Measurements from ENCODE around the gene BMP7. TPM values are rescaled to one million over a fixed set of nuclear protein-coding genes. Genes with fewer than 3 reads are reported as not detected.

The BMP7 gene
- total RNA-seq, 1 donor from 2014 or later = not detected

DNA sequence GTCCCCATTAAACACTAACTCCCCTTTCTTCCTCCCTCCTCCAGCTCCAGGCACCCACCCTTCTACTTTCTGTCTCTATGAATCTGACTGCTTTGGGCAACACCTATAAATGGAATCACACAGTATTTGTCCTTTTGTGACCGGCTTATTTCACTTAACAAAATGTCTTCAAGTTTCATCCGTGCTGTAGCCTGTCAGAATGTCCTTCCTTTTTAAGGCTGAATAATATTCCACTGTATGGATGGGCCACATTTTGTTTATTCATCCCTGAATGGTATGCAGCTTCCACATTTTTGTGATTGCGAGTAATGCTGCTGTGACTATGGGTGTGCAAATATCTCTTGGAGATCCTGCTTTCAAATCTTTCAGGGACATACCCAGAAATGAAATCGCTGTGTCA lies 28.4 kb downstream of the BMP7 start:
- H3K36me3 Mint-ChIP-seq (ENCODE audit: low read depth) = no peaks in the 10 kb centered on the region
- no peak overlapping the region for H3K4me3 Mint-ChIP-seq (ENCODE audit: low read depth)
- H3K27ac Mint-ChIP-seq = no peak overlapping the region
- no peak for DNase-seq (ENCODE audit: low spot score)
- intact Hi-C loops (cut with micrococcal nuclease) = no loop called here
- H3K27me3 Mint-ChIP-seq (ENCODE audit: low read depth) = peaks cover 19% of the 10 kb centered on the region
- no peaks in the 10 kb centered on the region for H3K4me1 Mint-ChIP-seq (ENCODE audit: low read depth)
- no peaks in the 10 kb centered on the region for H3K9me3 Mint-ChIP-seq

DNA sequence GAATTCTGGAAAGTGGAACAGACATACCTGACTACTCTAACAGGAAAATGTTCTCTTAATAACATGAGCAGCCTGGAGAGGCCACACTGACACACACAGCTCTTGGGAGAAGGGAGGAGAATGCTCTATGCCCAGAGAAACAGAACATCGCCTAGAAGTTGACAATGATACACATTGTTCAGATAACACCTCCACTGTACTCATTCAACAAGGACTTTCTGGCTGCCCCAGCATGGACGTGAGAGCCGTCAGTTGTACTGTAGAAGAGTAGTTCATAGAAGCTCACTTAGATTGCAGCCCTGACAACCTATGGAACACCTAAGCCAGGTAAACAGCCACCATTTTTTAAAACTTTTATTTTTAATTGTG lies 28.9 kb downstream of the BMP7 start:
- H3K27me3 Mint-ChIP-seq (ENCODE audit: low read depth) = peaks cover 19% of the 10 kb centered on the region

DNA sequence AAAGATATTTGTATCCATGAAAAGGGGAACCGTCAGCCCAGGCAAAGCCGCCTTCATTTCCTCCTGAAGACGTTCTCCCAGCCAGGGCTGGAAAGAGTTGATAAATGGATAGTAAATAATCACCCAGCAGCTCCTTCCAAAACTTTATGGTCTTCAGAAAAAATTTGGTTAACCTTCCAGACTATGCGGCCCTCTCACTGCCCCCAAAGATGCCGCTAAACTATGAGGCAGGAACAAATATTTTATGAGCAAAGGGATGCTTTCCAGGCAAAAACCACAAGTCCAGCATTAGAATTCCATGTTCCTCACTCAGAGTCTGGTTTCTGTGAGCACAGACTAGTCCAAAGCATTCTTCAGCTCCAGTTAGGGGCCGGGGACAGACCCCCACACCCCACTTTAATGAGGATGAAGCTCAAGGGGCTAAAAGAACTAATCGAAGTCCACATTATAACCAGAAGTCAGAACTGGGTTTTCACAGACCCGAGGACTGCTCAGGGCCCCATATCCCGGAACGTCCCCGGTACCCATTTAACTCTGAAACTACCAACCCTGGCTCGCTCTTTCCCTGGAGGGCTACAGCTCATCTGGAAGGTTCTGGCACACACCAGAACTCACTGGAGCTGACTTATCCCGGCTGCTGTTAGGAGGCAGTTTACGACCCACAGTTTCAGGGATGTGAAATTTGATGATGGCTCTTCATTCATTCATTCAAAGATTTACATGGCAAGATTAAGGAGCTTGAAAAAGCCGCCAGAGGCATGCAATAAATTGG lies 29.4 kb downstream of the BMP7 start:
- Mint-ChIP-seq H3K9me3 (no peaks in the 10 kb centered on the region), H3K27me3 (ENCODE audit: low read depth) (peaks cover 19% of the 10 kb centered on the region), H3K36me3 (ENCODE audit: low read depth) (no peaks in the 10 kb centered on the region), H3K4me1 (ENCODE audit: low read depth) (no peaks in the 10 kb centered on the region), H3K27ac (no peak overlapping the region), H3K4me3 (ENCODE audit: low read depth) (no peak overlapping the region)
- intact Hi-C loops (cut with micrococcal nuclease) = no loop called here
- no peak for DNase-seq (ENCODE audit: low spot score)

More for the DNA sequence above, 28.9 kb downstream of the BMP7 start:
- H3K36me3 Mint-ChIP-seq (ENCODE audit: low read depth) = no peaks in the 10 kb centered on the region
- H3K4me3 Mint-ChIP-seq (ENCODE audit: low read depth) = no peak overlapping the region
- DNase-seq (ENCODE audit: low spot score) = no peak
- H3K4me1 Mint-ChIP-seq (ENCODE audit: low read depth) = no peaks in the 10 kb centered on the region
- intact Hi-C loops (cut with micrococcal nuclease) = no loop called here
- no peaks in the 10 kb centered on the region for H3K9me3 Mint-ChIP-seq
- H3K27ac Mint-ChIP-seq = no peak overlapping the region

DNA sequence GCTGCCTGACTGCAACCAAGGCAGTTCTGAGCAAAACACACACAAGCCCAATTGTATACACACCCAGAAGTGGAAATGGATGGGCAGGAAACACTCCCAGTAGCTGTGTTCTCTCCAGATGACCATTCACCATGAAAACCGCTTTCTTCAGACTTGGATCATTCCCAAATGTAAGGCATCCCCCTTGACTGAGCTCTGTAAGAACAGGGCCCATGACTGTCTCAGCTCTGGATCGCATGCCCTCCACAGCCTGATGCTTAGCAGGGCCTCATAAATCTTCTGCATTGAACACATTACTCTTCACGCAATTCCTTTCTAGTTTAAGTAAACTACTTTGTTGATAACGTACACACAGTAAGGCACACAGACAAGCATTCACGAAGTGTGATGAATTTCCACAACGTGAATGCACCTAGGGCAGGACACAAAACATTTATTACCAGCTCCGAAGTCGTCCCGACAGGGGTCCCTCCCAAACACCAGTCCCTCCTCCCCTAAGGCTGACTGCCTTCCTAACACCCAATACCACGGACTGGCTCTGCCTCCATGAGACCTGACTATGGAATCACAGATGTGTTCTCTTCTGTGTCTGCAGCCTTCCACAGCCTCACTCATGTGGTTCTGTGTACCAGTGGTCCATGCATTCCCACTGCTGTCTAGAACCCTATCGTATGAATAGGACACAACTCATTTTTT lies 31.7 kb downstream of the BMP7 start:
- peaks cover 19% of the 10 kb centered on the region for H3K27me3 Mint-ChIP-seq (ENCODE audit: low read depth)
- no peaks in the 10 kb centered on the region for H3K4me1 Mint-ChIP-seq (ENCODE audit: low read depth)
- no peaks in the 10 kb centered on the region for H3K9me3 Mint-ChIP-seq
- no peak overlapping the region for H3K4me3 Mint-ChIP-seq (ENCODE audit: low read depth)
- no peak for DNase-seq (ENCODE audit: low spot score)
- no peak overlapping the region for H3K27ac Mint-ChIP-seq
- no peaks in the 10 kb centered on the region for H3K36me3 Mint-ChIP-seq (ENCODE audit: low read depth)
- intact Hi-C loops (cut with micrococcal nuclease) = no loop called here

DNA sequence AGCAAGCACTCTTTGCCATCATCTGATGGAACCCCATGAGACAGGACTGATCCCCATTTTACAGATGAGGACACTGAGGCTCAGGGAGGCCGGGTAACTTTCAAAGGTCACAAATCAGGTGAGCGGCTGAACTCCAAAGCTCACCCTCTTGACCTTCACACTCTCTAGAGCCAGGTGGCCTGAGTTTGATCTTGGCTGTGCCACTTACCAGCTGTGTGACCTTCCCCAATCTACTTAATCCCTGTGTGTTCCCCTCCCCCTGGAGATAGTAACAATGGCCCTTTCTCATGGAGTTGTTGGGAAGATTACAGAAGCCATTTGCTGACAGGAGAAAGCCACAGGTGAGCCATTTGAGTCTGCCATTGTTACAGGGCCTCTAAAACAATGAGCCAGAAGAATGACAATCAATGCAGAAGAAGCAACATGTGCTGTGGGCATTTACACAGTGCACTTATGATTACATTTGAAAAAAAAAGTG lies 34.5 kb downstream of the BMP7 start:
- H3K27me3 Mint-ChIP-seq (ENCODE audit: low read depth) = peaks cover 15% of the 10 kb centered on the region
- intact Hi-C loops (cut with micrococcal nuclease) = no loop called here

DNA sequence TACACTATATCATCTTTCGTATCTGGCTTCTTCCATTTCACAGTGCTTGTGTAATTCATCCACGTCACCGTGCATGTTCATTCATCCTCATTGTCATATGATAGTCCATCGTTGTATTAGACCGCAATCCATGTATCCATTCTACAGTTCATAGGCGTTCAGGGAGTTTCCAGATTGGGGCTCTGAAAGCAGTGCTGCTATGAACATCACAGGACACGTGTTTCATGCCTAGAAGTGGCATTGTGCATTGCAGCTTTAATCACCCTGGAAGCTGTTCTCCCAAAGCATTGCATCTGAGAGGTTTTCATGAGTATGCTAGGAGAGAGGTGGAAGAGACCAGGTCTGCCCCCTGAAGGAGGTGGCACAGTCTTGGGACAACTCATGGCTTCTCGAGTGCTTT lies 35.3 kb downstream of the BMP7 start:
- Mint-ChIP-seq H3K27ac (no peak overlapping the region), H3K9me3 (no peaks in the 10 kb centered on the region), H3K4me1 (ENCODE audit: low read depth) (no peaks in the 10 kb centered on the region), H3K27me3 (ENCODE audit: low read depth) (peaks cover 13% of the 10 kb centered on the region), H3K4me3 (ENCODE audit: low read depth) (no peak overlapping the region), H3K36me3 (ENCODE audit: low read depth) (no peaks in the 10 kb centered on the region)
- no peak for DNase-seq (ENCODE audit: low spot score)
- intact Hi-C loops (cut with micrococcal nuclease) = no loop called here

More for the DNA sequence above, 34.5 kb downstream of the BMP7 start:
- Mint-ChIP-seq H3K27ac (no peak overlapping the region), H3K9me3 (no peaks in the 10 kb centered on the region), H3K4me3 (ENCODE audit: low read depth) (no peak overlapping the region), H3K36me3 (ENCODE audit: low read depth) (no peaks in the 10 kb centered on the region), H3K4me1 (ENCODE audit: low read depth) (no peaks in the 10 kb centered on the region)
- no peak for DNase-seq (ENCODE audit: low spot score)

DNA sequence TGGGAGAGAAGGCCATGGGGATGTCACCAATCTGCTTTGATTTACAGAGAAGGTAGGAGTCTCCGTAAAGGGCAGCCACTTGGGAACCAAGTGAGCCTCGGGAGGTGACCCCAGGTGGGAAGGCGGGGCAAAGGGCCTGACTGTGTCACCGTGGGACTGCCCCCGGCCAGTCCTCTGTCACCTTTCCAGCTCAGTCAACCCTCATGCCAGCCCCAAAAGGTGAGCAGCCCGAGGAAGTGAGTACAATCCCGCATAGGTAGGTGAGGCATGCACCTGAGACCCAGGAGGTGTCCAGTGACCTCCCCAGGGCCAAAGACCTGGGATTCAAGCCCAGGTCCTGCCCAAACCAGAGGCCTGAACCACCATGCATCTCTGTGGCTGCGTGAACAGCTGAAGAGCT lies 36.2 kb downstream of the BMP7 start:
- intact Hi-C loops (cut with micrococcal nuclease) = no loop called here
- Mint-ChIP-seq H3K27ac (no peak overlapping the region), H3K27me3 (ENCODE audit: low read depth) (peaks cover 5% of the 10 kb centered on the region), H3K36me3 (ENCODE audit: low read depth) (no peaks in the 10 kb centered on the region), H3K4me3 (ENCODE audit: low read depth) (no peak overlapping the region), H3K9me3 (no peaks in the 10 kb centered on the region), H3K4me1 (ENCODE audit: low read depth) (no peaks in the 10 kb centered on the region)
- no peak for DNase-seq (ENCODE audit: low spot score)

DNA sequence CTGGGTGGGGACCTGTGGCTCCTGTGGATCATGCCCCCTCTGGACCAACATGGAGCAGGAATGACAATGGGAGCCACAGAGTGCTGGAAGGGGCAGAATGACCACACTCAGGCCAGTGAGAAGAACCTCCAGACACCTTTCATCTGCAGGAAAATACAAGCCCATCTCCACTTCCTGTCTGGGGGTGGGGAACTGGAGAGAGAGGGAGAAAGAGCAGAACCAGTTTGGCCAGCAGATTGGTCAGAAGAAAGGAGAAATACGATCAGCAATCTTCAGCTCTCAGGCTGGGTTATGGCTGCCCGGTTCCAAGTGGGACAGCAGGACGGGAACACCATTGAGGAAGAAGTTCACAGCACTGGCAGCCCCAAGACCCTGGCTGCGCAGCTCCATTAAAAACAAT lies 37.0 kb downstream of the BMP7 start:
- intact Hi-C loops (cut with micrococcal nuclease) = no loop called here
- H3K27ac Mint-ChIP-seq = no peak overlapping the region

DNA sequence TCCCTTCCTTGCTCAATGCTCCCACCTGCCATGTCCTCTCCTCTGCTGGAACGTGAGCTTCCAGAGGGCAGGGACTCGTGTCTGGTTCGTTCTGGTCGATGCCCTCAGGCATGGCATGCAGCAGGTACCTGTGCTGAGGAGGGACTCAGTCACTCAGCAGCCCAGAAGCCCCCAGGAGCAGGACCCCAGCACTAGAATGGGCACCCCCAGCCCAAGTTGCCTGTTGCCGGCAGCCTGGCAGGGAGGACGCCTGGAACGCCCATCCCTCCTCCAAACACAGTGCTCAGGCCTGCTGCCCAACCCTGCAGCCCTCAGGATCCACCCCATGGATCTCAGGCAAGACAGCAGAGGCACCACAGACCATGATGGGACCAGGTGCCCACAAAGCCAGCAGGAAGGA lies 40.6 kb downstream of the BMP7 start:
- no peaks in the 10 kb centered on the region for H3K4me1 Mint-ChIP-seq (ENCODE audit: low read depth)
- intact Hi-C loops (cut with micrococcal nuclease) = no loop called here
- no peaks in the 10 kb centered on the region for H3K9me3 Mint-ChIP-seq
- DNase-seq (ENCODE audit: low spot score) = no peak
- no peak overlapping the region for H3K4me3 Mint-ChIP-seq (ENCODE audit: low read depth)
- no peaks in the 10 kb centered on the region for H3K27me3 Mint-ChIP-seq (ENCODE audit: low read depth)
- no peak overlapping the region for H3K27ac Mint-ChIP-seq
- no peaks in the 10 kb centered on the region for H3K36me3 Mint-ChIP-seq (ENCODE audit: low read depth)

More for the DNA sequence above, 37.0 kb downstream of the BMP7 start:
- DNase-seq (ENCODE audit: low spot score) = no peak
- Mint-ChIP-seq H3K27me3 (ENCODE audit: low read depth) (no peaks in the 10 kb centered on the region), H3K4me1 (ENCODE audit: low read depth) (no peaks in the 10 kb centered on the region), H3K4me3 (ENCODE audit: low read depth) (no peak overlapping the region), H3K36me3 (ENCODE audit: low read depth) (no peaks in the 10 kb centered on the region), H3K9me3 (no peaks in the 10 kb centered on the region)

DNA sequence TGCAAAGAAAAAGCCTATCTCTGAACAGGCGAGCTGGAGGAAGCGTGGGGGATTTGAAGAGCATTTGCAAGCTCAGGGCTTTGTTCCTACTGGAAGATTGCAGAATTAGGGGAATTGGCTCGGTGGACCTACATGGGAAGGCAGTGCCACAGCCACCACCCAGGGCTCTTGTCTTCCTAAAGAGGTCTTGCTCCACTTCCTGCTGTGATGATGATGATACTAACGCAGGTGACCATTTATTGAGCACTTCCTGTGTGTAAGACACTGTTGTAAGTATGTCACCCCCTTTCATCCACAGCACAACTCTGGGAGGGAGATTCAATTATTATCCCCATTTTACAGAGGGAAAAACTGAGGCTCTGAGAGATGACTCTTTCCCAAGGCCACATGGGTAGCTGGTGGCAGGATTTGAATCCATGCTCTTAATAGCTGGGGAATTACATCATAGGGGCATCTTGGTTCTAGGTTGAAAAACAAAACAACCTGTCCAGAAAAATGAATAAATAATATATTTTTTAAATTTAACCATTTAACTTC lies 41.2 kb downstream of the BMP7 start:
- Mint-ChIP-seq H3K36me3 (ENCODE audit: low read depth) (no peaks in the 10 kb centered on the region), H3K9me3 (no peaks in the 10 kb centered on the region), H3K27me3 (ENCODE audit: low read depth) (no peaks in the 10 kb centered on the region)

DNA sequence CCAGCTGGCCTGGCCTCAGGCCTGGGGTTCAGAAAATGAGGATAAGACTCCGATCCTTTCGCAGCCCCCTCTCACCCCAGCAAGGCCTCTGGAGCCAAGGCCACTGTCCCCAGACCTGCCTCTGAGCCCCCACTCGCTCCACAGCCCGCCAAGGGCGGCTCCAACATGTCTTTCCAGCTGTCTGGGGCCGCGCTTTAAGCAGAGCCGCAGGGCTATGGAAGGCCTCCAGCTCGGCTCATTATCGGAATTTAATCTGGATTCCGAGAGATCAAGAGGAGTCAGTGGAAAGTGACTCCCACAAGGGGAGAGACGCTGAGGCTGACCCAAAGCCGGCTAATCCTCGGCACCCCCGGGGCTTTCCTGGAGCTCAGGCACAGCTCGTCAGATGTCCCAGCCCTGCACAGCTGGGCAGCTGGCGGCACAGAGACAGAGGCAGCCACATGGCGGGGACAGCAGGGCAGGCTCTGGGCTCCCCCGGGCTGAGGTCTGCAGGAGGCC lies 41.8 kb downstream of the BMP7 start:
- no peaks in the 10 kb centered on the region for H3K9me3 Mint-ChIP-seq
- DNase-seq (ENCODE audit: low spot score) = no peak
- H3K27me3 Mint-ChIP-seq (ENCODE audit: low read depth) = no peaks in the 10 kb centered on the region
- H3K36me3 Mint-ChIP-seq (ENCODE audit: low read depth) = no peaks in the 10 kb centered on the region
- H3K4me3 Mint-ChIP-seq (ENCODE audit: low read depth) = no peak overlapping the region
- H3K27ac Mint-ChIP-seq = no peak overlapping the region
- no peaks in the 10 kb centered on the region for H3K4me1 Mint-ChIP-seq (ENCODE audit: low read depth)
- intact Hi-C loops (cut with micrococcal nuclease) = no loop called here

More for the DNA sequence above, 41.2 kb downstream of the BMP7 start:
- no peak for DNase-seq (ENCODE audit: low spot score)
- no peaks in the 10 kb centered on the region for H3K4me1 Mint-ChIP-seq (ENCODE audit: low read depth)
- no peak overlapping the region for H3K4me3 Mint-ChIP-seq (ENCODE audit: low read depth)
- intact Hi-C loops (cut with micrococcal nuclease) = no loop called here
- no peak overlapping the region for H3K27ac Mint-ChIP-seq

DNA sequence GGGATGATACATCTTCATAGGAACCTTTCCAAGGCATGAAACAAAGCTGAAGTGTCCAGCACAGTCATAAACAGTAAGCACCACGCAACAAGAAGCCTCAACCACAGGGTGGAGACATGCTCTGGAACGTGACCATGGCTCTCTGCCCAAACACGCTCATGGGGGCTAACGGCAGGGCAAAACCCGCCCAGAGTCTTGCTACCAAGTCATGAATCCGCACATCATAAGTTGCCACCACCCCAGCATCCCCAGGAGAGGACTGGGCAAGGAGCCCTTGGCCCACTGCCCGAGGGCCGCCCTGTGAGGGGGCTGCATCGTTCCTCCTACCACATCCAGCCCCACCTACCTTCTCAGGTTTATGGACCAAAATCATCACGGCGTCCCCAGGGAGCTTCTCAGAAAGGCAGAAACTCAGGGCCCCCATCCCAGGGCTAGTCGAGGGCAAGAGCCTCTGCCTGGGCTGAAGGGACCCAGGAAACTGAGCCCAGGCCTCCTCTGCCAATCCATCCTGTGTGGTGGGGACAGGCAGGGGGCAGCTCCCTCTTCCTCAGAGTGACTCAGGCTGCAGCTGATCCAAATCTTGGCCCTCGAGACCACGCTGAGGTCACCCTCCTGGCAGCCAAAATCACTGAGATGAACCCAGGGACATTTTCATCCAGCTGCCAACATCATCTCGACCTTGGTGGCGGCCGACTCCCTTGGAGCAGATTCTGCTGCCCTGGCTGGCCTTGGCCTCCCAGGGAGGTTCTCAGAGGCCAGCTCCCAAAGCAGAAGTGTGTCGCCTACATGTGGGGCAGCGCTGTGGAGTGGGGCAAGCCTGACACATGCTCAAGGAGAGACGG lies 42.6 kb downstream of the BMP7 start:
- intact Hi-C loops (cut with micrococcal nuclease) = no loop called here
- no peak overlapping the region for H3K27ac Mint-ChIP-seq
- H3K4me1 Mint-ChIP-seq (ENCODE audit: low read depth) = no peaks in the 10 kb centered on the region
- DNase-seq (ENCODE audit: low spot score) = no peak
- H3K27me3 Mint-ChIP-seq (ENCODE audit: low read depth) = no peaks in the 10 kb centered on the region
- H3K9me3 Mint-ChIP-seq = no peaks in the 10 kb centered on the region
- H3K4me3 Mint-ChIP-seq (ENCODE audit: low read depth) = no peak overlapping the region
- H3K36me3 Mint-ChIP-seq (ENCODE audit: low read depth) = no peaks in the 10 kb centered on the region

Measured in activated T-helper 2 cell treated with anti-CD3 and anti-CD28 coated beads, Interferon-gamma antibody, Interleukin-2, Interleukin-4, amounts not matched to agents 10 μg/mL and 5 μg/mL and 100 μg/mL, durations not matched to agents 14 hours and 24 hours and 36 hours (primary cell).